GM12873 (cell line): ENCODE results near the gene KCNH5.

Experiments
- CTCF ChIP-seq: IDR thresholded peaks from 2 replicates; pipeline ENCODE4 v1.5.1; 2012; ENCODE audit warnings: low read depth, mild to moderate bottlenecking, moderate library complexity, low read length, control low read depth; ENCODE audit not compliant: insufficient read depth; ENCODE audit errors: missing control alignments

KCNH5 gene

GRCh38 chr14:63006531-63006930 is 38.7 kb downstream of the KCNH5 start:
- TF ChIP-seq CTCF: no peak

DNA sequence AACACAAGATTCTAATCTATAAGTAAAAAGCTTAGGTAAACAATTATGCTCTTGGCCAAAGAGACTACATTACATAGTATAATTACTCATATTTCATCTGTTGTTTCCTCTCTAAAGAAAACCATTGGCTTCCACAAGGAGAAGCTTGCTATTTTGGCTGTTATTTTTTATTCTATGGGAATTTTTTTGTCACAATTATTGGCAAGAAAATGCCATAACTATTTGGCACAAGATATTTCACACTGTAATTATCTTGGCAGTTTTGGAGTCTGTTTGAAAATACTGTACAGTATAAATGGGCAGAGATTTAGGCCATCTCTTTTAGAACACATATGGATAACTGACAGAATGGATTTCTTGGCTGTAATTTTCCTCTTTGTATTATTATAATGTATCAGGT is 51.2 kb downstream of the KCNH5 start:
- no peak for TF ChIP-seq CTCF

GRCh38 chr14:62988967-62989366 is 56.3 kb downstream of the KCNH5 start:
- no peak for TF ChIP-seq CTCF

GRCh38 chr14:62983821-62984220 is 61.4 kb downstream of the KCNH5 start:
- TF ChIP-seq CTCF: no peak

- no peak for TF ChIP-seq CTCF
Measured at GRCh38 chr14:62980693-62981092, 64.6 kb downstream of the KCNH5 start.

- no peak for TF ChIP-seq CTCF
Measured at GRCh38 chr14:62957562-62957961, 87.7 kb downstream of the KCNH5 start.

DNA sequence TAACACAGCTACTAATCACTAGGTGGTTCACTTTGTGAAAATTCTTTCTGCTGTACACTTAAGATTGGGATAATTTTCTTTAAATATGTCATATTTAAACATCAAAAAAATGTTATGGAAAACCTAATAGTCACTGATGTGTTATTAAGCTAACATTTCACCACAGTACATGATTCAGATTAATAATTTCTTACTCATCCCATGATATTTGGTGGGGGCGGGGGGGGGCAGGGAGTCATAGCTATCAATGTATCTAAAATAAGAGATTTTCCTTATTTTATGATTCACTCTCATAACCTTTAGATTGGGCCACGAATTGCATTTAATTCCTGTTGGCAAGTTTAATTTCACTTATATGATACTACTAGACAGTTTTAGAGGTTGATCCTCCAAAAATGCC is 88.8 kb downstream of the KCNH5 start:
- no peak for TF ChIP-seq CTCF
